GM23338 (cell line): Measurements from ENCODE around the gene MMP24OS. TPM values are rescaled to one million over a fixed set of nuclear protein-coding genes. Genes with fewer than 3 reads are reported as not detected.

Experiments used
- ATAC-seq: fragments of 200-7000 bp; cut with Tn5 transposase; 3 replicates; pipeline ENCODE4 v1.9.1; 2020
- DNase-seq: peaks from one replicate; pipeline ENCODE4 v3.0.0-alpha.2; 2015; ENCODE audit warnings: low spot score
- H2AFZ ChIP-seq: fragments of 200-600 bp; sonication (generic); 2 replicates; pipeline ENCODE4 v1.8.0; 2016; ENCODE audit warnings: antibody characterized with exemption, mild to moderate bottlenecking, moderate library complexity
- H3F3A ChIP-seq: fragments of 200-600 bp; sonication (generic); replicated peaks from 2 replicates; pipeline ENCODE4 v1.8.0; 2017; ENCODE audit warnings: antibody characterized with exemption, mixed run types, low read depth
- H3K27ac ChIP-seq: fragments of 200-600 bp; sonication (generic); 2 replicates; pipeline ENCODE4 v1.6.1; 2016; ENCODE audit warnings: low read depth
- H3K27me3 ChIP-seq: fragments of 200-600 bp; sonication (generic); 2 replicates; pipeline ENCODE4 v1.8.0; 2016; ENCODE audit warnings: mild to moderate bottlenecking, mixed run types, moderate library complexity; ENCODE audit not compliant: insufficient read depth
- H3K36me3 ChIP-seq: fragments of 200-600 bp; sonication (generic); 2 replicates; pipeline ENCODE4 v1.8.0; 2016; ENCODE audit warnings: mild to moderate bottlenecking; ENCODE audit not compliant: insufficient read depth
- H3K4me1 ChIP-seq: fragments of 200-600 bp; sonication (generic); 2 replicates; pipeline ENCODE4 v1.8.0; 2016; ENCODE audit warnings: mild to moderate bottlenecking, moderate library complexity; ENCODE audit not compliant: insufficient read depth
- H3K4me2 ChIP-seq: fragments of 200-600 bp; sonication (generic); 2 replicates; pipeline ENCODE4 v1.7.1; 2017; ENCODE audit warnings: mixed run types
- H3K4me3 ChIP-seq: fragments of 200-600 bp; sonication (generic); 2 replicates; pipeline ENCODE4 v1.6.1; 2016; ENCODE audit warnings: mixed run types
- H3K79me2 ChIP-seq: fragments of 200-600 bp; sonication (generic); replicated peaks from 2 replicates; pipeline ENCODE4 v1.8.0; 2017; ENCODE audit warnings: mild to moderate bottlenecking; ENCODE audit not compliant: insufficient read depth
- H3K9me2 ChIP-seq: fragments of 200-600 bp; sonication (generic); 2 replicates; pipeline ENCODE4 v1.8.0; 2017; ENCODE audit not compliant: insufficient read depth
- H4K20me1 ChIP-seq: fragments of 200-600 bp; sonication (generic); replicated peaks from 2 replicates; pipeline ENCODE4 v1.8.0; 2017; ENCODE audit warnings: mild to moderate bottlenecking; ENCODE audit not compliant: insufficient read depth
- H3K27ac Mint-ChIP-seq: 2 replicates; pipeline ENCODE4 v1.8.0; 2020; ENCODE audit warnings: inconsistent platforms, mild to moderate bottlenecking, moderate library complexity, mixed read lengths
- H3K27me3 Mint-ChIP-seq: 3 replicates; pipeline ENCODE4 v1.8.0; 2022; ENCODE audit warnings: low read depth, mild to moderate bottlenecking, moderate library complexity, mixed read lengths, inconsistent platforms; ENCODE audit not compliant: insufficient read depth, poor library complexity
- H3K36me3 Mint-ChIP-seq: 3 replicates; pipeline ENCODE4 v1.8.0; 2021; ENCODE audit warnings: low read depth, mild to moderate bottlenecking, inconsistent platforms, moderate library complexity, mixed read lengths
- H3K4me1 Mint-ChIP-seq: 3 replicates; pipeline ENCODE4 v1.8.0; 2020; ENCODE audit warnings: mild to moderate bottlenecking, inconsistent platforms, mixed read lengths
- H3K4me3 Mint-ChIP-seq: 3 replicates; pipeline ENCODE4 v1.8.0; 2021; ENCODE audit warnings: moderate library complexity, mild to moderate bottlenecking, inconsistent platforms, mixed read lengths
- H3K9me3 Mint-ChIP-seq: 3 replicates; pipeline ENCODE4 v1.8.0; 2020; ENCODE audit warnings: moderate library complexity, mild to moderate bottlenecking, inconsistent platforms, mixed read lengths
- CREB1 ChIP-seq: fragments of 250-450 bp; sonication (Bioruptor Pico); IDR thresholded peaks from 2 replicates; pipeline ENCODE4 v1.5.0; 2020; ENCODE audit warnings: low read depth, mild to moderate bottlenecking, moderate library complexity
- CTCF ChIP-seq, 2 experiments: fragments of 200-600 bp in 1 of 2; sonication (generic) in 1 of 2; conservative IDR thresholded peaks; 2 replicates each; pipeline versions ENCODE4 v1.5.1 to v1.6.1; 2016 to 2017; ENCODE audit warnings: antibody characterized with exemption in 2 of 2, low read depth in 2 of 2, mild to moderate bottlenecking in 2 of 2, moderate library complexity in 1 of 2
- ETS1 ChIP-seq: IDR thresholded peaks from 2 replicates; pipeline ENCODE4 v1.6.1; 2016; ENCODE audit warnings: antibody characterized with exemption
- EZH2phosphoT487 ChIP-seq: fragments of 200-600 bp; sonication (generic); IDR thresholded peaks from one replicate; pipeline ENCODE4 v1.8.1; 2018; ENCODE audit warnings: antibody characterized with exemption; ENCODE audit not compliant: unreplicated experiment
- JUNB ChIP-seq: IDR thresholded peaks from one replicate; pipeline ENCODE4 v1.6.1; 2016; ENCODE audit warnings: antibody characterized with exemption; ENCODE audit not compliant: unreplicated experiment
- NANOG ChIP-seq: IDR thresholded peaks from 2 replicates; pipeline ENCODE4 v1.6.1; 2016; ENCODE audit warnings: antibody characterized with exemption, borderline replicate concordance
- POLR2AphosphoS5 ChIP-seq: IDR thresholded peaks from 2 replicates; pipeline ENCODE4 v1.6.1; 2016; ENCODE audit warnings: antibody characterized with exemption, low read depth
- REST ChIP-seq: IDR thresholded peaks from one replicate; pipeline ENCODE4 v1.6.1; 2018; ENCODE audit warnings: antibody characterized with exemption; ENCODE audit not compliant: unreplicated experiment
- STAT1 ChIP-seq: IDR thresholded peaks from one replicate; pipeline ENCODE4 v1.6.1; 2016; ENCODE audit warnings: antibody characterized with exemption; ENCODE audit not compliant: unreplicated experiment
- ZNF331 ChIP-seq: fragments of 250-450 bp; sonication (Bioruptor Pico); IDR thresholded peaks from 2 replicates; pipeline ENCODE4 v1.5.0; 2020; ENCODE audit warnings: low read depth, mild to moderate bottlenecking, moderate library complexity
- ZNF462 ChIP-seq: fragments of 250-450 bp; sonication (Bioruptor Pico); IDR thresholded peaks from 2 replicates; pipeline ENCODE4 v1.5.0; 2020; ENCODE audit warnings: mild to moderate bottlenecking, moderate library complexity
- polyA plus RNA-seq: library from polyadenylated mRNA; unstranded; fragments of >200 nt; fragmentation: Nextera tagmentation; extraction: Ambion mirVana; gene quantifications from 2 replicates; pipeline ENCODE4 v1.2.1, GENCODE V29; 2016
- total RNA-seq: library from RNA; depleted of rRNA; stranded (reverse); fragments of >200 nt; shearing (Covaris generic); gene quantifications from 2 replicates; pipeline ENCODE4 v1.2.3, GENCODE V29; 2014

Gene MMP24OS
- total and polyA plus RNA-seq, 2 experiments from 2014 or later = 10.5 to 25.4 TPM

- no peak for TF ChIP-seq ETS1
- no peak for TF ChIP-seq REST
- TF ChIP-seq POLR2AphosphoS5 = no peak
- no peak for TF ChIP-seq NANOG
- TF ChIP-seq EZH2phosphoT487 = no peak
- no peak for TF ChIP-seq STAT1
- TF ChIP-seq ZNF331 = no peak
- no peak for TF ChIP-seq CTCF (conservative IDR thresholded peaks at IDR 0.05; ENCODE audit: low read depth in 2 of 2)
These were observed 7.8 kb upstream of the MMP24OS start (continued) for GRCh38 chr20:35285806-35286076.

- peak overlapping the region; percentile 91 for H3K4me3 Mint-ChIP-seq
- peaks cover 24% of the 10 kb centered on the region; the same call in 1 of the 2 replicates for H4K20me1 ChIP-seq
- H3K27ac Mint-ChIP-seq = peak overlapping the region; percentile 57
- peak overlapping the region; percentile 99 for H2AFZ ChIP-seq
- H3K9me2 ChIP-seq = no peaks in the 10 kb centered on the region
- H3K4me3 ChIP-seq = peak overlapping the region; percentile 78
- H3K36me3 ChIP-seq = peaks cover 14% of the 10 kb centered on the region
- peaks cover 34% of the 10 kb centered on the region for H3K79me2 ChIP-seq
- H3F3A ChIP-seq = peaks cover 21% of the 10 kb centered on the region
- DNase-seq = no peak
- H3K27me3 Mint-ChIP-seq = peaks cover 14% of the 10 kb centered on the region
- peaks cover 6% of the 10 kb centered on the region; the same call in 1 of the 2 replicates for H3K4me1 ChIP-seq
- H3K4me1 Mint-ChIP-seq = peaks cover 15% of the 10 kb centered on the region
- no peaks in the 10 kb centered on the region for H3K27me3 ChIP-seq
- H3K27ac ChIP-seq = no peak overlapping the region
- H3K9me3 Mint-ChIP-seq = no peaks in the 10 kb centered on the region; the same call in 2 of the 3 replicates
- H3K4me2 ChIP-seq = peak overlapping the region; percentile 87
- peaks cover 38% of the 10 kb centered on the region for H3K36me3 Mint-ChIP-seq
- peak; percentile 10 for ATAC-seq
- TF ChIP-seq CREB1 (CRISPR knock-in tag) = no peak
- TF ChIP-seq ZNF462 (CRISPR knock-in tag) = no peak
- no peak for TF ChIP-seq JUNB
- TF ChIP-seq STAT1 = no peak
- TF ChIP-seq ETS1 = no peak
These were observed 7.3 kb upstream of the MMP24OS start for GRCh38 chr20:35284992-35285805.
